GM23248 (cell line): ENCODE measurements around the gene GTF2H3.

Experiments used
- EZH2 ChIP-seq: fragments of 200-600 bp; sonication (generic); IDR thresholded peaks from 2 replicates; pipeline ENCODE4 v1.6.1; 2018; ENCODE audit warnings: antibody characterized with exemption, mild to moderate bottlenecking; ENCODE audit not compliant: insufficient read depth, poor library complexity, severe bottlenecking
- EZH2phosphoT487 ChIP-seq: fragments of 200-600 bp; sonication (generic); IDR thresholded peaks from 2 replicates; pipeline ENCODE4 v1.6.1; 2018; ENCODE audit warnings: antibody characterized with exemption, moderate library complexity, mild to moderate bottlenecking, low read depth; ENCODE audit not compliant: insufficient read depth

- no peak for TF ChIP-seq EZH2
- no peak for TF ChIP-seq EZH2phosphoT487
These were observed 73.8 kb downstream of the GTF2H3 start for GRCh38 chr12:123707466-123707865.
